Thymus (tissue), 11 donors: ENCODE data around the gene P2RY8. TPM values are rescaled to one million over a fixed set of nuclear protein-coding genes. Genes with fewer than 3 reads are reported as not detected.

Experiments
- DNase-seq, 9 donors: peaks; one replicate each; pipeline ENCODE4 v3.0.0-alpha.2; 2013; ENCODE audit warnings: low spot score in 9 of 9, low read depth in 6 of 9, missing footprints in 1 of 9
- H3K27ac ChIP-seq, 2 donors: one replicate each; pipeline ENCODE4 v1.5.1; 2013; ENCODE audit warnings: control low read depth in 1 of 2, low read depth in 1 of 2, low read length in 1 of 2, mild to moderate bottlenecking in 1 of 2, moderate library complexity in 1 of 2
- H3K27me3 ChIP-seq, 2 donors: one replicate each; pipeline ENCODE4 v1.5.1; 2013; ENCODE audit warnings: low read length in 1 of 2; ENCODE audit not compliant: control insufficient read depth in 2 of 2, insufficient read depth in 1 of 2
- H3K36me3 ChIP-seq, 2 donors: one replicate each; pipeline ENCODE4 v1.5.1; 2013; ENCODE audit warnings: low read length in 1 of 2, mild to moderate bottlenecking in 1 of 2, moderate library complexity in 1 of 2; ENCODE audit not compliant: control insufficient read depth in 2 of 2, insufficient read depth in 2 of 2
- H3K4me1 ChIP-seq, 2 donors: one replicate each; pipeline ENCODE4 v1.5.1; 2013; ENCODE audit warnings: low read length in 2 of 2; ENCODE audit not compliant: control insufficient read depth in 2 of 2, insufficient read depth in 2 of 2
- H3K4me3 ChIP-seq, 2 donors: one replicate each; pipeline ENCODE4 v1.5.1; 2013; ENCODE audit warnings: low read length in 2 of 2, control low read depth in 1 of 2, mild to moderate bottlenecking in 1 of 2
- H3K9me3 ChIP-seq, 2 donors: one replicate each; pipeline ENCODE4 v1.5.1; 2013; ENCODE audit warnings: low read length in 1 of 2, mild to moderate bottlenecking in 1 of 2; ENCODE audit not compliant: control insufficient read depth in 2 of 2, insufficient read depth in 1 of 2
- WGBS: extraction: QIAGEN DNeasy Blood & Tissue Kit; methylation state at CpG from one replicate; pipeline ENCODE4 v1.1.7; 2013; 5-methylcytosine and 5-hydroxymethylcytosine counted together
- polyA plus RNA-seq: library from polyadenylated mRNA; stranded (reverse); fragments of 200-250 nt; gene quantifications from one replicate; pipeline ENCODE4 v1.2.3, GENCODE V29; 2013
- total RNA-seq: library from RNA; stranded (reverse); fragments of 120-200 nt; gene quantifications from one replicate; pipeline ENCODE4 v1.2.4, GENCODE V29; 2013
- donor health status: healthy.

Gene P2RY8
- total and polyA plus RNA-seq, 2 donors: 12.9 to 15.8 TPM

DNA sequence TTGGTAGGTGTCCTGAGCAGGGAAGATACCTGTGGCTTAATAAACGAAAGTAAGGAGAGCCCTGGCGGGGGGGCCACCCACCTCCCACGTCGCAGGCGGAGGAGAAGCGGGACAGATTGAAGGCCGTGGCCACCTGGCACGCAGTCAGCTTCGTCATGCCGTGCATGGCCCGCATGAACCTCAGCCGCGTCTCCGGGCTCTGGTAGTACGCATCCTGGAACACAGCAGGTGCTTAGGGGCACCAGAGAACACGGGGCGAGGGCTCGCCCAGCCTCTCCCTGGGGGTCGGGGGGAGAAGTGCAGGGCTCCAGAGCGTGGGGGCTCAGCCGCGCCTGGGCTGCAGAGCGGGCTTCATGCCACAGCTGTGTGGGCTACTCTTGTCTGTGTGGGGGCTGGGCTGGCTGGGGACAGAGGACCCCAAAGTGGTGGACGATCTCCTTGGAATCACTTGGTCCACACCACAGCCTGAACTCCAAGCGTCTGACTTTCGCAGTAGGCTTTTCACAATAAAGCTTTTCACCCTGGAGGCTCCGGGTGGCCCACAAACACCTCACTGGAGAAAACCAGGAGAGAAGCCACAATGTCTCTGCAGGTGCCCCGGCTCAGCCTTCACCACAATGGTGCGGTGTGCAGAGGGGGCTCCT lies 118.0 kb downstream of the P2RY8 start:
- peaks cover 28 to 35% of the 10 kb centered on the region in 2 donors for H3K9me3 ChIP-seq
- no peak overlapping the region for H3K4me3 ChIP-seq
- no peak overlapping the region for H3K27ac ChIP-seq
- no peaks in the 10 kb centered on the region for H3K4me1 ChIP-seq
- peaks cover 39 to 71% of the 10 kb centered on the region in 2 donors for H3K36me3 ChIP-seq
- H3K27me3 ChIP-seq: no peaks in the 10 kb centered on the region
- no peak for DNase-seq
- WGBS: 92% methylated on average over 29 of the region's 29 CpGs

DNA sequence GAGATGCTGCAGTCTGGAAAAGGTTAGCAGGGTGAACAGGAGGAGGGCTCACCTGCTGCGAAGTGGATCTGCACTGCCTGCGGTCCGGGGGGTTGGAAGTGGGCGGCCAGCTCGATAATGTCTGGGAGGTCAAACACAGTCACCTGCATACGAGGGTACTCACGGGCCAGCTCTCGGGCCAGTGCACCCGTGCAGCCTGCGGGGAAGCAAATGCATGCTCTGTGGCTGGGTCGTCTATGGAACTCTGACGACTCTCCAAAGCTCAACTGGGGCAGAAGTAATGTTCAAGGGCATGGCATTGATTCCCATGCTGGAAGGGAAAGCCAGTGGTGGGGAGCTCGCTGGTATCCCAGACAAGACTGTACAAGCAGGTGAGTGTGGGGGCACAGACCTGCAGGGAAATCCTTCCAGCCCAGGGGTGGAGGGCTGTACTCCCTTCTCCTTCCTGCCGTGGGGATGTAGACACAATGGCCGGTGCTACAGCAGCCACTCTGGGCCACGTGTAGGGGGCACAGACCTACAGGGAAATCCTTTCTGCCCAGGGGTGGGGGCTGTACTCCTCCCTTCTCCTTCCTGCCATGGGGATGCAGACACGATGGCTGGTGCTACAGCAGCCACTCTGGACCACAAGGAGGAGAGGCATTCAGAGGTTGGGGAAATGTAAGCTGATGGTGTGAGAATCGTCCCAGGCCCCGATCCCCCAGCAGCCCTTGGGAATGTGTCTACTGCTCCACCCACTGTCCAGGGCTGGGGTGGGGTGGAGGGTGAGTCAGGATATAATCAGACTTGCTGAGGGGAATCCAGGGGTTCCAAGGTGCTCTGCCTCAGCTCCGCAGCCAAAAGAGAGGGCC lies 118.8 kb downstream of the P2RY8 start:
- peaks cover 22 to 29% of the 10 kb centered on the region in 2 donors for H3K9me3 ChIP-seq
- no peaks in the 10 kb centered on the region for H3K27me3 ChIP-seq
- WGBS: 95% methylated on average over 20 of the region's 20 CpGs
- DNase-seq: no peak
- no peak overlapping the region for H3K27ac ChIP-seq
- H3K4me1 ChIP-seq: no peaks in the 10 kb centered on the region
- peaks cover 47 to 71% of the 10 kb centered on the region in 2 donors for H3K36me3 ChIP-seq
- H3K4me3 ChIP-seq: no peak overlapping the region

DNA sequence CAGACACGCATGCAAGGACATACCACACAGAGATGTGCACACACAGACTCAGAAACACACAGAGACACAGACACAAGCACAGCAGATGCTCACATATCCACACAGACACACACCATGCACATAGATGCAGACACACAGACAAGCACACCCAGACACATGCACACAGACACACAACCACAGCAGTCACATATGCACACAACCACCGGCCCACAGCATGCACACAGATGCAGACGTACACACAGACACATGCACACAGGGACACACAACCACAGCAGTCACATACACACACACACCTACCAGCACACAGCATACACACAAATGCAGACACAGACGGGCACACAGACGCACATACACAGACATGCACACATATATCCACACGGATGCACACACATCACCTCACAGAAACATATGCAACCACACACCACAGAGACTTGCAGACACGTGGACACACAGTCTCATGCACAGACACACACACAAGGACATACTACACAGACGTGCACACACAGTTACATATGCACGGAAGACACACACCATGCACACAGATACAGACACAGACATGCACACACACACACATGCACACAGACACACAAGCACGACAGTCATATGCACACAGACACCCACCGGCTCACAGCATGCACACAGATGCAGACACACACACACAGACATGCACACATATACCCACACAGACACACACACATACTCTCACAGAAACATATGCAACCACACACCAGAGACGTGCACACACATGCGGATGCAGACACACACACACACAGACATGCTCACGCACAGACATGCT lies 119.8 kb downstream of the P2RY8 start:
- Histone ChIP-seq H3K9me3 (peaks cover 15 to 23% of the 10 kb centered on the region in 2 donors), H3K36me3 (peaks cover 47 to 71% of the 10 kb centered on the region in 2 donors), H3K4me1 (no peaks in the 10 kb centered on the region), H3K4me3 (no peak overlapping the region), H3K27me3 (no peaks in the 10 kb centered on the region), H3K27ac (no peak overlapping the region)
- WGBS: 74% methylated on average over 14 of the region's 14 CpGs
- DNase-seq: no peak

DNA sequence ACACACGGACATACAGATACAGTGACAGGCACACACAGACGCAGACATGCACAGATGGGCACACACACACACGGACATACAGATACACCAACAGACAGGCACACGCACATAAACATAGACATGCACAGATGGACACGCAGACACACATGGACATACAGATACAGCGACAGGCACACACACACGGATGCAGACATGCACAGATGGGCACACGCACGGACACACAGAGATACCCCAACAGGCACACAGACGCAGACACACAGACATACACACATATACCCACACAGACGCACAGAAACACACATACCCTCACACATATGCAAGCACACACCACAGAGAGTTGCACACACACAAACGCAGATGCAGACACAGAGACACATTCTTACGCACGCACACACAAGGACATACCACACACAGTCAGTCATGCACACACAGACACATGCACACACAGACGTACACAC lies 120.6 kb downstream of the P2RY8 start:
- Histone ChIP-seq H3K4me3 (no peak overlapping the region), H3K27me3 (no peaks in the 10 kb centered on the region), H3K9me3 (peaks cover 8 to 15% of the 10 kb centered on the region in 2 donors), H3K27ac (no peak overlapping the region), H3K4me1 (no peaks in the 10 kb centered on the region), H3K36me3 (peaks cover 41 to 71% of the 10 kb centered on the region in 2 donors)
- no peak for DNase-seq
- WGBS: 73% methylated on average over 15 of the region's 15 CpGs

Other genes with a start within 250 kb of the P2RY8 start
- 4.9 TPM for gene IL3RA, start 200.4 kb downstream of the P2RY8 start, total RNA-seq
- gene IL3RA, start 200.4 kb downstream of the P2RY8 start, polyA plus RNA-seq: 12.7 TPM
- 139 TPM for gene SLC25A6, start 145.1 kb downstream of the P2RY8 start, total RNA-seq
- gene SLC25A6, start 145.1 kb downstream of the P2RY8 start, polyA plus RNA-seq: 230 TPM
- 14.6 TPM for gene ASMTL, start 84.3 kb downstream of the P2RY8 start, total RNA-seq
- 33.0 TPM for gene ASMTL, start 84.3 kb downstream of the P2RY8 start, polyA plus RNA-seq
- gene AKAP17A, start 54.4 kb upstream of the P2RY8 start, total RNA-seq: 25.0 TPM
- 105 TPM for gene AKAP17A, start 54.4 kb upstream of the P2RY8 start, polyA plus RNA-seq
- 0.05 TPM for gene ASMT, start 77.9 kb upstream of the P2RY8 start, total RNA-seq
- gene ASMT, start 77.9 kb upstream of the P2RY8 start, polyA plus RNA-seq: 0.46 TPM